Astrocyte of the spinal cord (primary cell): ENCODE results near the gene CNTFR.

ENCODE experiments used
- DNase-seq: peaks from one replicate; pipeline ENCODE4 v3.0.0; 2011; ENCODE audit warnings: low read depth, low spot score
- H3K4me3 ChIP-seq: 2 replicates; pipeline ENCODE4 v1.5.1; 2011; ENCODE audit warnings: low read depth, mild to moderate bottlenecking, low read length, moderate library complexity
- in situ Hi-C: cut with HindIII; loops from 2 replicates; pipeline ENCODE4 v1.10.0; 2017; ENCODE audit warnings: low sequenced_read_pairs
- TF ChIP-seq, protein P1 (sequence below): IDR thresholded peaks from 2 replicates; pipeline ENCODE4 v1.5.1; 2012; ENCODE audit warnings: low read depth, mild to moderate bottlenecking, low read length, inconsistent platforms

Gene CNTFR

GRCh38 chr9:34615132-34615531, 25.6 kb upstream of the CNTFR start:
- H3K4me3 ChIP-seq, result no peak overlapping the region
- in situ Hi-C loops, result no loop called here
- no peak for DNase-seq
- TF ChIP-seq, protein P1, sequence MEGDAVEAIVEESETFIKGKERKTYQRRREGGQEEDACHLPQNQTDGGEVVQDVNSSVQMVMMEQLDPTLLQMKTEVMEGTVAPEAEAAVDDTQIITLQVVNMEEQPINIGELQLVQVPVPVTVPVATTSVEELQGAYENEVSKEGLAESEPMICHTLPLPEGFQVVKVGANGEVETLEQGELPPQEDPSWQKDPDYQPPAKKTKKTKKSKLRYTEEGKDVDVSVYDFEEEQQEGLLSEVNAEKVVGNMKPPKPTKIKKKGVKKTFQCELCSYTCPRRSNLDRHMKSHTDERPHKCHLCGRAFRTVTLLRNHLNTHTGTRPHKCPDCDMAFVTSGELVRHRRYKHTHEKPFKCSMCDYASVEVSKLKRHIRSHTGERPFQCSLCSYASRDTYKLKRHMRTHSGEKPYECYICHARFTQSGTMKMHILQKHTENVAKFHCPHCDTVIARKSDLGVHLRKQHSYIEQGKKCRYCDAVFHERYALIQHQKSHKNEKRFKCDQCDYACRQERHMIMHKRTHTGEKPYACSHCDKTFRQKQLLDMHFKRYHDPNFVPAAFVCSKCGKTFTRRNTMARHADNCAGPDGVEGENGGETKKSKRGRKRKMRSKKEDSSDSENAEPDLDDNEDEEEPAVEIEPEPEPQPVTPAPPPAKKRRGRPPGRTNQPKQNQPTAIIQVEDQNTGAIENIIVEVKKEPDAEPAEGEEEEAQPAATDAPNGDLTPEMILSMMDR, result no peak

DNA sequence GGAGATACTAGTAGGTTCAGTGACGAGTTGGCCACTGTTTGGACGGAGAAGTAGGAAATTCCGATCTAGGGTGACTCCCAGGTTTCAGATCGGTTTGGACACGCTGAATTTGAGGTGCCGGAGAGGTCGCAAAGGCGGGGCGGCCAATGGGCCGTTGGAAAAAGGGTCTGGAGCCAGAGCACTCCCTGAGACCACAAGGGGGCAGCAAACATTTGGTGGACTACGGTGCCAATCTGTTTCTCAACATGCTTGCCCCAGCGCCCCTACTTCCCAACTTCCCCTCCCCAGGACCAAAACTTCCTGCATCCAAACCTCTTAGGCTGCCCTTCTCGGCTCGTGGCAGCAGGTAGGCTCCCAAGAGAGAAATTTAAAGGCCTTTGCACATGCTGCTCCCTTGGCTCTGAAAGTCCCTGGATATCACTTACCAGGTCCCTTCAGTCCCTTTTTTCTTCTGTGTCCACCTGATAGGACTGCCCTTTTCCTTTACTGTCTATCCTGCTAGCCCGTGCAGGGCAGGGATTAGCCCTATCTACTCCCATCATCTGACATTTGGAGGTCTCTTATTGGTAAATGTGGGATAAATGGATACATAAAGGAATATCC, 23.4 kb upstream of the CNTFR start:
- DNase-seq, result peak; percentile 67
- TF ChIP-seq, protein P1, result peak; percentile 91
- in situ Hi-C loops, result no loop called here
- H3K4me3 ChIP-seq, result peak overlapping the region; percentile 79

GRCh38 chr9:34611811-34612787, 22.6 kb upstream of the CNTFR start, which contains the start of gene RPP25L:
RPP25L (minus strand) TSS chr9:34612097; CDS start chr9:34611296, 801 bp downstream.
- in situ Hi-C loops, result no loop called here
- TF ChIP-seq, protein P1, result no peak

GRCh38 chr9:34611251-34611810, 21.8 kb upstream of the CNTFR start:
- no peak for DNase-seq
- TF ChIP-seq, protein P1, result no peak
- in situ Hi-C loops, result no loop called here
- peak overlapping the region; percentile 79 for H3K4me3 ChIP-seq

More at GRCh38 chr9:34611811-34612787, 22.6 kb upstream of the CNTFR start, which contains the start of gene RPP25L:
- DNase-seq, result peak; percentile 82
- H3K4me3 ChIP-seq, result peak within 1 kb of the TSS; percentile 79

DNA sequence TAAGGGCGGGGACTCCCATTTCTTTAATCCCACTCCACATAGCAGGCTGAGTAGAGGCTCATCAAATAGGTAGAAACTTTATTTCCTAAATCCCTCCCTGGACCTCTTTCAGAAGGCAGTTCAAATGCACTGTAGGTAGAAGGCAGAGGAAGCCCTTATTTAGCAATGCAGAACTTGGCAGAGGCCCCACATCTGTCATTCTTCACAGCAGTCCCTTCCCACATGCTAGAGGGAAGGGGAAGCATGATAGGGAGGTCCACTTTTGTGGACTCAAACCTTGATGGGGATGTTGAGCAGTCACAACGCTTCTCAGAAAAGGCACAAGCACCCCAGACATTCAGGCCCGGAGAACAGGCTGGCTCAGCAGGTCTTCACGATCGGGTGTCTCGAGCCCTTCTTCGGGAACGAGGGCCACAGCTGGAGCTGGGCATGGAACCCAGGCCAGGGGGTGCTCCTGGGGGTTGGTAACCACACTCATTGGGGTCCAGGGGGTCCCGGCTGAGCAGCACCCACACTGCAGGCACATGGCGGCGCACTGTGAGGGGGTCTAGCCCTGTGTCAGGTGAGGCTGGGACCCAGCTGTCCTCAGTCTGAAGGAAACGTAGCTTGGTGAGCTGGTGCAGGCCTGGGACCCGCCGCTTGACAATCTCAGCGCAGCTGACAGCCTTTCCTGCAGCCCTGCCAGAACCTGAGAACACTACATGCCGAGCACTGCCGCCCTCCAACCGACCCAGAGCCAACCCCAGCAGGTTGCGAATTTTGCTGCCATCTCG, 21.1 kb upstream of the CNTFR start:
- DNase-seq, result no peak
- no peak overlapping the region for H3K4me3 ChIP-seq
- in situ Hi-C loops, result no loop called here
- TF ChIP-seq, protein P1, result no peak

- TF ChIP-seq, protein P1, result no peak
- in situ Hi-C loops, result no loop called here
- no peak overlapping the region for H3K4me3 ChIP-seq
- no peak for DNase-seq
Measured at GRCh38 chr9:34607331-34607730, 17.8 kb upstream of the CNTFR start.
